Testis (tissue), 3 donors: ENCODE measurements around the gene LTBP1. TPM values are rescaled to one million over a fixed set of nuclear protein-coding genes. Genes with fewer than 3 reads are reported as not detected.

Source experiments
- DNase-seq: peaks from one replicate; pipeline ENCODE4 v3.0.0-alpha.2; 2019
- H3K27ac ChIP-seq, 2 donors: fragments of 200-600 bp; sonication (generic); one replicate each; pipeline ENCODE4 v1.5.1; 2019
- H3K27me3 ChIP-seq: fragments of 200-600 bp; sonication (generic); one replicate; pipeline ENCODE4 v1.5.1; 2019
- H3K36me3 ChIP-seq: fragments of 200-600 bp; sonication (generic); one replicate; pipeline ENCODE4 v1.5.1; 2017; ENCODE audit warnings: low read depth; ENCODE audit errors: missing control alignments
- H3K4me1 ChIP-seq: fragments of 200-600 bp; sonication (generic); one replicate; pipeline ENCODE4 v1.5.1; 2019
- H3K4me3 ChIP-seq, 2 donors: fragments of 200-600 bp; sonication (generic); one replicate each; pipeline ENCODE4 v1.5.1; 2017 to 2019
- H3K9me3 ChIP-seq: fragments of 200-600 bp; sonication (generic); one replicate; pipeline ENCODE4 v1.5.1; 2017
- CTCF ChIP-seq, 3 experiments: fragments of 450-650 bp in 2 of 3; fragments of 200-600 bp in 1 of 3; sonication (generic) in 1 of 3; IDR thresholded peaks; one replicate each; pipeline ENCODE4 v1.5.1; 2016 to 2019; ENCODE audit warnings: antibody characterized with exemption in 3 of 3, mild to moderate bottlenecking in 2 of 3, moderate library complexity in 1 of 3
- POLR2A ChIP-seq: fragments of 450-650 bp; IDR thresholded peaks from one replicate; pipeline ENCODE4 v1.6.1; 2017; ENCODE audit warnings: antibody characterized with exemption, mild to moderate bottlenecking, moderate library complexity
- WGBS, 2 donors: methylation state at CpG; one replicate each; pipeline ENCODE4 v1.1.5; 2018; 5-methylcytosine and 5-hydroxymethylcytosine counted together
- intact Hi-C: fragments of 100-400 bp; cut with DNase I; formaldehyde crosslinking; loops from one replicate; pipeline ENCODE4 v1.15.1; 2023; ENCODE audit warnings: low total_unique reads
- polyA plus RNA-seq: library from polyadenylated mRNA; stranded (reverse); fragments of 350-450 nt; fragmentation: Illumina TruSeq; extraction: RNeasy Lipid Tissue Mini Kit (QIAGEN cat#74804); gene quantifications from one replicate; pipeline ENCODE4 v1.2.3, GENCODE V29; 2014; ENCODE audit warnings: low read depth, low replicate concordance; ENCODE audit not compliant: insufficient read depth
- total RNA-seq, 2 donors: library from RNA; depleted of rRNA; stranded (reverse); fragments of >200 nt; gene quantifications; one replicate each; pipeline ENCODE4 v1.2.3, GENCODE V29; 2016

The LTBP1 gene
- total and polyA plus RNA-seq, 3 donors from 2014 or later, result 39.6 to 51.5 (median 44.0) TPM

- DNase-seq, result no peak
- intact Hi-C loops, result no loop called here
- Histone ChIP-seq H3K27me3 (no peaks in the 10 kb centered on the region), H3K4me1 (no peaks in the 10 kb centered on the region), H3K27ac (no peak overlapping the region), H3K4me3 (no peak overlapping the region), H3K9me3 (no peaks in the 10 kb centered on the region), H3K36me3 (no peaks in the 10 kb centered on the region)
- WGBS, 2 donors, result 84 to 96% methylated on average over 2 of the region's 2 CpGs
- TF ChIP-seq CTCF (IDR thresholded peaks at IDR 0.05) (no peak), POLR2A (no peak)
Observed at GRCh38 chr2:33024758-33025157, 78.0 kb downstream of the LTBP1 start.

GRCh38 chr2:33029459-33029858 lies 82.7 kb downstream of the LTBP1 start:
- no peaks in the 10 kb centered on the region for H3K9me3 ChIP-seq
- H3K27ac ChIP-seq, result no peak overlapping the region
- no peaks in the 10 kb centered on the region for H3K4me1 ChIP-seq
- H3K27me3 ChIP-seq, result no peaks in the 10 kb centered on the region
- no peak for TF ChIP-seq POLR2A
- no peak for TF ChIP-seq CTCF (IDR thresholded peaks at IDR 0.05)
- no peak for DNase-seq
- WGBS, 2 donors, result 48 to 66% methylated on average over 3 of the region's 3 CpGs
- H3K36me3 ChIP-seq, result no peaks in the 10 kb centered on the region
- intact Hi-C loops, result no loop called here
- H3K4me3 ChIP-seq, result no peak overlapping the region

- H3K36me3 ChIP-seq, result no peaks in the 10 kb centered on the region
- H3K27ac ChIP-seq, result no peak overlapping the region
- H3K4me1 ChIP-seq, result no peaks in the 10 kb centered on the region
- no peak for TF ChIP-seq CTCF (IDR thresholded peaks at IDR 0.05)
- no peak for TF ChIP-seq POLR2A
- no peaks in the 10 kb centered on the region for H3K9me3 ChIP-seq
- no peaks in the 10 kb centered on the region for H3K27me3 ChIP-seq
- 59 to 73% methylated on average over 4 of the region's 4 CpGs for WGBS, 2 donors
- H3K4me3 ChIP-seq, result no peak overlapping the region
- intact Hi-C loops, result no loop called here
- DNase-seq, result no peak
Observed at GRCh38 chr2:33029926-33030325, 83.2 kb downstream of the LTBP1 start.

GRCh38 chr2:33030326-33030725 lies 83.6 kb downstream of the LTBP1 start:
- H3K27me3 ChIP-seq, result no peaks in the 10 kb centered on the region
- no peaks in the 10 kb centered on the region for H3K9me3 ChIP-seq
- no peak overlapping the region for H3K4me3 ChIP-seq
- no peak for TF ChIP-seq POLR2A
- TF ChIP-seq CTCF (IDR thresholded peaks at IDR 0.05), result no peak
- no peak for DNase-seq
- no peaks in the 10 kb centered on the region for H3K4me1 ChIP-seq
- intact Hi-C loops, result no loop called here
- 80 to 85% methylated on average over 3 of the region's 3 CpGs for WGBS, 2 donors
- H3K27ac ChIP-seq, result no peak overlapping the region
- H3K36me3 ChIP-seq, result no peaks in the 10 kb centered on the region

- TF ChIP-seq POLR2A (no peak), CTCF (IDR thresholded peaks at IDR 0.05) (no peak)
- Histone ChIP-seq H3K36me3 (no peaks in the 10 kb centered on the region), H3K4me3 (no peak overlapping the region), H3K9me3 (no peaks in the 10 kb centered on the region), H3K27me3 (no peaks in the 10 kb centered on the region), H3K27ac (no peak overlapping the region), H3K4me1 (no peaks in the 10 kb centered on the region)
- no peak for DNase-seq
- intact Hi-C loops, result no loop called here
- WGBS, 2 donors, result 84 to 89% methylated on average over 2 of the region's 2 CpGs
Observed at GRCh38 chr2:33032245-33032644, 85.5 kb downstream of the LTBP1 start.
